SK-N-SH treated with all-trans-retinoic acid at 6 μM for 48 hours (cell line): ENCODE measurements around the gene CDON.

Source experiments
- ARNTL ChIP-seq: fragments of 450-650 bp; formaldehyde crosslinking; IDR thresholded peaks from 2 replicates; pipeline ENCODE4 v1.5.0; 2020; ENCODE audit warnings: low read depth, mild to moderate bottlenecking, moderate library complexity, borderline replicate concordance
- BACH2 ChIP-seq: fragments of 250-450 bp; sonication (Bioruptor Pico); IDR thresholded peaks from 2 replicates; pipeline ENCODE4 v1.9.0; 2021; ENCODE audit warnings: mild to moderate bottlenecking, borderline replicate concordance
- CREB5 ChIP-seq: fragments of 250-450 bp; sonication (Bioruptor Pico); IDR thresholded peaks from 2 replicates; pipeline ENCODE4 v1.5.1; 2020; ENCODE audit warnings: low read depth, mild to moderate bottlenecking, moderate library complexity
- CSDC2 ChIP-seq: fragments of 250-450 bp; sonication (Bioruptor Pico); IDR thresholded peaks from 2 replicates; pipeline ENCODE4 v1.5.0; 2020; ENCODE audit warnings: mild to moderate bottlenecking, moderate library complexity
- CSRNP3 ChIP-seq: fragments of 250-450 bp; sonication (Bioruptor Pico); IDR thresholded peaks from 2 replicates; pipeline ENCODE4 v1.5.1; 2021; ENCODE audit warnings: mild to moderate bottlenecking, moderate library complexity
- ESRRG ChIP-seq: fragments of 250-450 bp; sonication (Bioruptor Pico); IDR thresholded peaks from 2 replicates; pipeline ENCODE4 v1.6.1; 2021; ENCODE audit warnings: mild to moderate bottlenecking
- PATZ1 ChIP-seq: fragments of 250-450 bp; sonication (Bioruptor Pico); IDR thresholded peaks from 2 replicates; pipeline ENCODE4 v1.8.0; 2020; ENCODE audit warnings: mild to moderate bottlenecking, moderate library complexity, borderline replicate concordance
- POU6F1 ChIP-seq: fragments of 250-450 bp; sonication (Bioruptor Pico); IDR thresholded peaks from 2 replicates; pipeline ENCODE4 v1.8.0; 2021; ENCODE audit warnings: low read depth, mild to moderate bottlenecking, moderate library complexity, borderline replicate concordance
- RARB ChIP-seq: fragments of 250-450 bp; sonication (Bioruptor Pico); IDR thresholded peaks from 2 replicates; pipeline ENCODE4 v1.8.0; 2021; ENCODE audit warnings: mild to moderate bottlenecking, moderate library complexity
- SNAI2 ChIP-seq: fragments of 250-450 bp; sonication (Bioruptor Pico); IDR thresholded peaks from 2 replicates; pipeline ENCODE4 v1.5.0; 2020; ENCODE audit warnings: mild to moderate bottlenecking, moderate library complexity
- TCF4 ChIP-seq: fragments of 250-450 bp; sonication (Bioruptor Pico); IDR thresholded peaks from 2 replicates; pipeline ENCODE4 v1.8.0; 2021; ENCODE audit warnings: mild to moderate bottlenecking, moderate library complexity, borderline replicate concordance
- TOX ChIP-seq: fragments of 250-450 bp; sonication (Bioruptor Pico); IDR thresholded peaks from 2 replicates; pipeline ENCODE4 v1.8.0; 2021; ENCODE audit warnings: mild to moderate bottlenecking, moderate library complexity, borderline replicate concordance
- ZFP30 ChIP-seq: fragments of 450-650 bp; formaldehyde crosslinking; IDR thresholded peaks from 2 replicates; pipeline ENCODE4 v1.5.0; 2022; ENCODE audit warnings: mild to moderate bottlenecking, moderate library complexity
- ZNF8 ChIP-seq: fragments of 450-650 bp; formaldehyde crosslinking; IDR thresholded peaks from 2 replicates; pipeline ENCODE4 v1.5.0; 2020; ENCODE audit warnings: mild to moderate bottlenecking, moderate library complexity

GRCh38 chr11:125994509-125994908 lies 68.2 kb downstream of the CDON start:
- TF ChIP-seq CREB5 (CRISPR knock-in tag) (no peak), ARNTL (no peak), ZFP30 (CRISPR knock-in tag) (no peak), CSDC2 (CRISPR knock-in tag) (no peak), PATZ1 (CRISPR knock-in tag) (no peak), SNAI2 (CRISPR knock-in tag) (no peak), TOX (CRISPR knock-in tag) (no peak), RARB (CRISPR knock-in tag) (no peak), ESRRG (CRISPR knock-in tag) (no peak), TCF4 (CRISPR knock-in tag) (no peak), BACH2 (CRISPR knock-in tag) (no peak), ZNF8 (CRISPR knock-in tag) (no peak), CSRNP3 (CRISPR knock-in tag) (no peak), POU6F1 (CRISPR knock-in tag) (no peak)
